Measurements from ENCODE around the gene SMIM20. TPM values are rescaled to one million over a fixed set of nuclear protein-coding genes. Genes with fewer than 3 reads are reported as not detected.

SMIM20 gene
- total RNA-seq, 4 donors from 2014 or later = 3.6 to 19.8 (median 15.5) TPM

DNA sequence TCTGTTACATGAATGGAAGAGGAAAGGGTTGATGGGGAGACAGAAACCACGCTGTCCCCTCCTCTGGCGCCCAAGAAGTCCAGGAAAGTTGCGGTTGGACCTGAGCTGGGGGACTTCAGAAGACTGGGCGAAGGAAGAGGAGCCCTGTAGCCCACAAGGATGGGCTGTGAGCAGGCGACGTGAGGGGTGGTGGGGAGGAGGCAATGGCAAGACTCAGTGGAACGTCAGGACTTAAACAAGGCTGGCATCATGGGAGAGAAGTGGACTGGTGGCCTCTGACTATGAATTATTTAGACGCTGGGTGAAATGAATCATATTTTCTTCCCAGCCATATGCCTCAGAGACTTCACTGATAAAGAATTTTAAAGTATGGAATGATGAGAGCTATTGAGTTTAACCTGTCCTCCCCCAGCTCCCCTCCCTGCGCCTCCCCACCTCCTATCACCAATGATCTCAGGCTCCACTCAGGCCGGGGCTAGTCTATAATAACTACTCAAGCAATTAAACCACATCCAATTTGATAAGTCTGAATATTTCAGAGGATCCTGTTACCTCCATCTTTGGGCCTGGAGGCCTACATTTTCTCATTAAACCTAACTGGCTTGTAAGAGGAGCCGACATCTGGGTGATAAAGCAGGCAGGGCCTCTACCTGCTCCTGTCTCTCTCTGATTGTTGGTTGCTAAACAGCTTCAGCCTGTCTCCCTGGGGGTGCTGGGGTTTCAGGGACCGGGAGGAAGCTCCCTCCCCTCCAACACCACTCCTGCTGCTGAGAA lies 63.6 kb downstream of the SMIM20 start:
- no peak overlapping the region for H3K4me3 ChIP-seq
- WGBS, 2 donors = 92 to 93% methylated on average over 11 to 12 of the region's 12 CpGs
- TF ChIP-seq CTCF (IDR thresholded peaks at IDR 0.05) (no peak), POLR2A (IDR thresholded peaks at IDR 0.05) (no peak)
- H3K4me1 ChIP-seq = no peaks in the 10 kb centered on the region
- intact Hi-C loops (cut with DNase I) = no loop called here
- no peak for DNase-seq
- no peak overlapping the region for H3K27ac ChIP-seq
- H3K9me3 ChIP-seq = no peaks in the 10 kb centered on the region
- no peaks in the 10 kb centered on the region for H3K27me3 ChIP-seq
- H3K36me3 ChIP-seq = no peaks in the 10 kb centered on the region

- whole genome bisulfite sequencing, 2 donors = 61 to 69% methylated on average over 8 of the region's 8 CpGs
- intact Hi-C loops (cut with DNase I) = no loop called here
- Histone ChIP-seq H3K4me3 (no peak overlapping the region), H3K27me3 (no peaks in the 10 kb centered on the region), H3K4me1 (no peaks in the 10 kb centered on the region), H3K36me3 (no peaks in the 10 kb centered on the region), H3K27ac (no peak overlapping the region), H3K9me3 (no peaks in the 10 kb centered on the region)
- TF ChIP-seq CTCF (IDR thresholded peaks at IDR 0.05) = no peak
- no peak for TF ChIP-seq POLR2A (IDR thresholded peaks at IDR 0.05)
- DNase-seq = no peak
Observed at GRCh38 chr4:25978327-25978726, 64.3 kb downstream of the SMIM20 start.

Other genes with a start within 250 kb of the SMIM20 start
- gene SEL1L3, start 51.2 kb upstream of the SMIM20 start, total RNA-seq = 10 to 100 TPM in 1 of 4 donors, 1 to 10 TPM in 3; 6.9 to 13.5 (median 7.5) TPM

Measured in esophagus squamous epithelium (tissue), 5 donors.